Naive thymus-derived CD4-positive, alpha-beta T cell (primary cell): ENCODE results near the gene PTPRG. TPM values are rescaled to one million over a fixed set of nuclear protein-coding genes. Genes with fewer than 3 reads are reported as not detected.

Experiments used
- ATAC-seq: fragments of 150-1000 bp; cut with Tn5 transposase; 2 replicates; pipeline ENCODE4 v1.10.0; 2021; ENCODE audit warnings: mild to moderate bottlenecking, moderate library complexity
- CTCF ChIA-PET: fragments of 350-600 bp; sonication (Branson Sonifier 250); formaldehyde crosslinking; loops from one replicate; lab custom pipeline; 2021; ENCODE audit warnings: antibody characterized with exemption; lab: Charles Lee
- POLR2A ChIA-PET: fragments of 350-600 bp; sonication (Branson Sonifier 250); formaldehyde crosslinking; loops from one replicate; lab custom pipeline; 2021; ENCODE audit warnings: antibody characterized with exemption, inconsistent platforms; lab: Charles Lee
- DNase-seq, 9 donors: peaks; one replicate each; pipeline versions ENCODE4 v3.0.0 to v3.0.0-alpha.2; 2020 to 2022; ENCODE audit warnings: mixed read lengths in 1 of 9
- H3K27ac ChIP-seq: one replicate; pipeline ENCODE4 v1.7.0; 2013; ENCODE audit warnings: mild to moderate bottlenecking, low read depth, low read length, moderate library complexity
- H3K27me3 ChIP-seq, 2 donors: one replicate each; pipeline ENCODE4 v1.7.0; 2013; ENCODE audit warnings: low read length in 2 of 2, mild to moderate bottlenecking in 2 of 2, moderate library complexity in 2 of 2; ENCODE audit not compliant: control insufficient read depth in 2 of 2, insufficient read depth in 2 of 2
- H3K36me3 ChIP-seq, 3 experiments: 1 replicate in 2 of 3; 2 replicates in 1 of 3; pipeline ENCODE4 v1.7.0; 2013; ENCODE audit warnings: low read length in 3 of 3, mild to moderate bottlenecking in 3 of 3, moderate library complexity in 1 of 3; ENCODE audit not compliant: insufficient read depth in 3 of 3, control insufficient read depth in 2 of 3
- H3K4me1 ChIP-seq, 2 donors: one replicate each; pipeline ENCODE4 v1.7.0; 2013; ENCODE audit warnings: low read length in 2 of 2, mild to moderate bottlenecking in 2 of 2, moderate library complexity in 1 of 2; ENCODE audit not compliant: control insufficient read depth in 2 of 2, insufficient read depth in 2 of 2
- H3K4me3 ChIP-seq: 2 replicates; pipeline ENCODE4 v1.7.0; 2013; ENCODE audit warnings: mild to moderate bottlenecking, low read length
- H3K9me3 ChIP-seq, 3 experiments: 1 replicate in 2 of 3; 2 replicates in 1 of 3; pipeline ENCODE4 v1.7.0; 2013; ENCODE audit warnings: low read length in 3 of 3; ENCODE audit not compliant: control insufficient read depth in 2 of 3
- H3K27ac Mint-ChIP-seq, 9 donors: one replicate each; pipeline ENCODE4 v1.8.0; 2020 to 2022; ENCODE audit warnings: mixed read lengths in 9 of 9, mild to moderate bottlenecking in 8 of 9, moderate library complexity in 5 of 9, inconsistent platforms in 2 of 9
- H3K27me3 Mint-ChIP-seq, 5 donors: one replicate each; pipeline ENCODE4 v1.8.0; 2021 to 2022; ENCODE audit warnings: mixed read lengths in 5 of 5, mild to moderate bottlenecking in 1 of 5
- H3K36me3 Mint-ChIP-seq, 5 donors: one replicate each; pipeline ENCODE4 v1.8.0; 2020 to 2022; ENCODE audit warnings: mixed read lengths in 5 of 5, mild to moderate bottlenecking in 3 of 5, inconsistent platforms in 1 of 5
- H3K4me1 Mint-ChIP-seq, 7 donors: one replicate each; pipeline ENCODE4 v1.8.0; 2020 to 2022; ENCODE audit warnings: mixed read lengths in 7 of 7, mild to moderate bottlenecking in 3 of 7, inconsistent platforms in 1 of 7
- H3K4me3 Mint-ChIP-seq, 10 donors: one replicate each; pipeline ENCODE4 v1.8.0; 2020 to 2022; ENCODE audit warnings: mild to moderate bottlenecking in 10 of 10, mixed read lengths in 10 of 10, moderate library complexity in 6 of 10, inconsistent platforms in 2 of 10
- H3K9me3 Mint-ChIP-seq, 11 donors: one replicate each; pipeline ENCODE4 v1.8.0; 2020 to 2022; ENCODE audit warnings: mixed read lengths in 11 of 11, mild to moderate bottlenecking in 4 of 11, inconsistent platforms in 1 of 11, moderate library complexity in 1 of 11
- intact Hi-C, 2 donors: fragments of 100-400 bp; cut with micrococcal nuclease; formaldehyde crosslinking; loops; one replicate each; pipeline ENCODE4 v1.15.1; 2023
- polyA plus RNA-seq, 2 donors: library from polyadenylated mRNA; unstranded; fragments of 300-500 nt; fragmentation: Illumina TruSeq; gene quantifications; one replicate each; pipeline ENCODE4 v1.2.3, GENCODE V29; 2021
- total RNA-seq, 6 experiments: library from RNA in 5 of 6; stranded (reverse) in 5 of 6; gene quantifications; 1 replicate in 5 of 6; 2 replicates in 1 of 6; pipeline ENCODE4 v1.2.3 and lab custom pipeline; 2021 to 2026

The PTPRG gene
- total and polyA plus RNA-seq, 7 experiments from 2014 or later = 0.17 to 1.7 TPM; not detected in 5

DNA sequence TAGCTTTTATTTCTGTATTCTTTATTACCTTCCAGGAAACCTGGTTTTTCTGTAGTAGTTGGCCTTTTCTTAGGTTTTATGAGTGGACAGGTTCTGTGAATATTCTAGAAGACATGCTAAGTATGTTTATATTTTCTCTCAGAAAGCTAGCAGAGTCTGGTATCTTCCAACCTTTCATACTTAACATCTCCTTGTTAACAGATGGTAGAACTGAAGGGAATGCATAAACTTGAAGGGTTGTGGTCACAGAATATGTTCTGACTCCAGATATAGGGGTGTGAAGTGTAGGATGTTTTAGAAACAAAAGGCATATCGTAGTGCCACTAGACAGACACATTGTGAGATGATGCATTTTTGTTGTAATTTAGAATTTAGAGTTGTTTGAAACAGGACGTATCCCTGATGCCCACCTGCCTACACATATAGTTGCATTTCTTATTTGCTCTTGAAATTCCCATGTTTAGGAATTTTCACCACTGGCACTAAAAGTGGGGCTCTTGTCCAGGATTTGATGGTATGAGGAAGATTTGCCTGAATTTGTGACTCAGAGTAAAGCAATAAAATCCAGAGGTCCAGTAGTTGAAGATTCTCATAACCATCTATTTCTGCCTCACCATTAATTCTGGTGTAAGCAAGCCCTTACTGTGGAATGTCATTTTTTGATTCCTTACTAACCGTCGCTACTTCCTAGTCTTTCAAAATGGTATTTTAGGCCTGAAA, 537.4 kb downstream of the PTPRG start:
- ATAC-seq = no peak
- H3K4me3 ChIP-seq = no peak overlapping the region
- no peak for DNase-seq
- no peak overlapping the region for H3K27ac ChIP-seq
- H3K27me3 ChIP-seq = no peaks in the 10 kb centered on the region
- no peaks in the 10 kb centered on the region for H3K9me3 ChIP-seq
- intact Hi-C loops = no loop called here
- no peaks in the 10 kb centered on the region for H3K36me3 Mint-ChIP-seq
- ChIA-PET POLR2A (no interaction called here), CTCF (no interaction called here)
- no peaks in the 10 kb centered on the region for H3K4me1 ChIP-seq
- H3K27ac Mint-ChIP-seq = no peak overlapping the region
- H3K4me3 Mint-ChIP-seq = no peak overlapping the region
- no peaks in the 10 kb centered on the region for H3K4me1 Mint-ChIP-seq
- peaks cover 0 to 3% (median 0%) of the 10 kb centered on the region in 11 donors for H3K9me3 Mint-ChIP-seq
- peaks cover 0 to under 1% (median 0%) of the 10 kb centered on the region in 5 donors for H3K27me3 Mint-ChIP-seq
- H3K36me3 ChIP-seq = no peaks in the 10 kb centered on the region

DNA sequence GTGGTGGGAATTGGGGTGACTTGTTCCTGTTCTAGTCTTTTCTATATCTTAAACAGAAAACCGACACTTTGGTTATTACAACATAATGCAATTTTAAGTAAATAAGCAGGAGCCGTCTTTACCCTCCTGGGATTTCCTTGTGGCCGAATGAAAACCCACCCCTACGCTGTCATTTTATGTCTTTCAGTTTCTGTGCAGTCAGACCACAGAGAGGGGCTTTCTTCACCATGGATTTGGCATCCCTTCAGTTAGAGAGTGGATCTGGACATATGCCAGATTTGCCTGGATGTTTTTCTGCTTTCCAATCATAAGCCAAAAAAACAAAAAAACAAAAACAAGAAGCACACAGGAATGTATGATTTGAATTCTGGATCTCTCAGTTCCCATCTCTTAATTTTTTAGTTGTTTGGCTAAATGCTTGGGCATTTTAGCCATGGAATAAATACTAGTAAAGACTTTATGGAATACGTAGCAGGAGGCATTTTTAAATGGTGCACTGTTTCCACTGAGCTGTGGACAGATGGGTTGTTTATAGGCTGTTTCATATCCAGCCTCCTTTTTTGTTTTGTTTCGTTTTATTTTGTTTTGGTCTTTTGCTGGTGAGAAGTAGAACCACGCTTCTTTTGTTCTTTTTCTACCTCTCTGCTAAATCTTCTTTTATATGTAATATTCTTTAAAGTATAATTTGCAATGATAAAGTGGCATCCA, 539.1 kb downstream of the PTPRG start:
- Mint-ChIP-seq H3K27me3 (no peaks in the 10 kb centered on the region), H3K27ac (no peak overlapping the region), H3K4me3 (no peak overlapping the region), H3K4me1 (no peaks in the 10 kb centered on the region), H3K36me3 (no peaks in the 10 kb centered on the region), H3K9me3 (peaks cover 0 to 3% (median 0%) of the 10 kb centered on the region in 11 donors)
- intact Hi-C loops = no loop called here
- ATAC-seq (no peak), DNase-seq (no peak)
- CTCF ChIA-PET = no interaction called here
- no peak overlapping the region for H3K27ac ChIP-seq
- no peak overlapping the region for H3K4me3 ChIP-seq
- no peaks in the 10 kb centered on the region for H3K36me3 ChIP-seq
- H3K9me3 ChIP-seq = no peaks in the 10 kb centered on the region
- no peaks in the 10 kb centered on the region for H3K27me3 ChIP-seq
- POLR2A ChIA-PET = no interaction called here
- H3K4me1 ChIP-seq = no peaks in the 10 kb centered on the region

DNA sequence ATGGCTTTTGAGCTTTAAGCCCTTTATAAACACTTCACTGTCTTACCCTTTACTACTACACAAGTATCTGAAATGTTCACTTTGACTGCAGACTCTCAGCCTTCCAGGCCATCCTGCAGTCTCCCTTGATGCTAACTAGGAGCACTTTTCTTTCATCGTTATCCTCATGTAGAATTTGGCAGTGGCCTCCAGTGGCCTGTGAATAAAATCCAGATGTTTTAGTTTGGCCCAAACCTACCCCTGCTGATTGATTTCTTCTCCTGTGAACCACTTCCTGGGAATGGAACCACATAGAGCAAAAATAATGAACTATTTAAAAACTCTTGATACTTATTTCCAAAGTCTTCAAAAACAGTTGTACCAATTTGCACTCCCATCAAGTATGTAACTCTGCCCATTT, 540.1 kb downstream of the PTPRG start:
- H3K36me3 Mint-ChIP-seq = no peaks in the 10 kb centered on the region
- H3K4me1 Mint-ChIP-seq = no peaks in the 10 kb centered on the region
- H3K27me3 ChIP-seq = no peaks in the 10 kb centered on the region
- no peak overlapping the region for H3K27ac ChIP-seq
- intact Hi-C loops = no loop called here
- no peaks in the 10 kb centered on the region for H3K36me3 ChIP-seq
- no peak for DNase-seq
- H3K9me3 ChIP-seq = no peaks in the 10 kb centered on the region
- no peaks in the 10 kb centered on the region for H3K27me3 Mint-ChIP-seq
- no peaks in the 10 kb centered on the region for H3K4me1 ChIP-seq
- H3K9me3 Mint-ChIP-seq = peaks cover 0 to 3% (median 0%) of the 10 kb centered on the region in 11 donors
- H3K4me3 Mint-ChIP-seq = no peak overlapping the region
- H3K27ac Mint-ChIP-seq = no peak overlapping the region
- no peak for ATAC-seq
- H3K4me3 ChIP-seq = no peak overlapping the region
- POLR2A ChIA-PET = no interaction called here
- CTCF ChIA-PET = no interaction called here

DNA sequence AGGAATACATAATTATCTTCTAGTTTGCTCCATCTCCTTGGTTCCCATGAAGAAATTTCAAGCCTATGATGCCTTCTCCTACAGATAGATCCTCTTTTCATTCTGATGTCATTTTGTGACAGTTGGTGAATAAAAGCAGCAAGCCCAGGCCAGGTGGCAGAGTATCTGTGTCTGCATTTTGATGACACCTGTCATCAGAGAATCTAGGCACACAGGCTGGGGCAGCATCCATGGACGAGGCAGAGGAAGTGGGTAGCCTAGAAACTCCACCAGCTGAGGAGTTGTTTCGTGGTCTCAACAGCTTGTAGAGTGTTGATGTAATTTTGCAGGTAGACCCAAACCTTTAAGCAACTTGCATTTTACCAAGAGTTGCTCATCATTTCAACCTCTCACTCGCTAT, 542.2 kb downstream of the PTPRG start:
- Histone ChIP-seq H3K27ac (no peak overlapping the region), H3K9me3 (no peaks in the 10 kb centered on the region), H3K4me3 (no peak overlapping the region), H3K4me1 (no peaks in the 10 kb centered on the region), H3K36me3 (no peaks in the 10 kb centered on the region), H3K27me3 (no peaks in the 10 kb centered on the region)
- H3K4me3 Mint-ChIP-seq = no peak overlapping the region
- no peaks in the 10 kb centered on the region for H3K36me3 Mint-ChIP-seq
- peaks cover 0 to 3% (median 0%) of the 10 kb centered on the region in 5 donors for H3K27me3 Mint-ChIP-seq
- intact Hi-C loops = no loop called here
- no peaks in the 10 kb centered on the region for H3K4me1 Mint-ChIP-seq
- CTCF ChIA-PET = no interaction called here
- DNase-seq (no peak), ATAC-seq (no peak)
- POLR2A ChIA-PET = no interaction called here
- H3K27ac Mint-ChIP-seq = no peak overlapping the region
- H3K9me3 Mint-ChIP-seq = peaks cover 0 to 3% (median 0%) of the 10 kb centered on the region in 11 donors

DNA sequence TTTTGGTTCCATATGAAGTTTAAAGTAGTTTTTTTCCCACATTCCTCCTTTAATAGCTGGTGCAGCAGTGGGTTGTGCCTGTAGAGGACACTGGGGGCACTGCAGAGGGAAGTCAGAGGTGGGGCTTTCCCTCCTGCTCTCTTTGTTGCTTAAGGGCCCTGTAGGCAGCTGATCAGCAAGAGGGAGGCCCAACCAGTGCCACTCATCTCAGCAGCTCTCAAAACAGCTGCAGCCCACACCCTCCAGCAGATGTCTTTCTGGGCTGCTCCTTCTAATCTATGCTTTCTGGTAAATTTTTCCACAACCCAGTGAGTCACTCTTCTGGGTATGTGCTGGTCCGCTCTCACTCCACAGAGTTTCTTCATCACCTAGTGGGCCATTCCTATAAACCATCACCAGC, 548.2 kb downstream of the PTPRG start:
- Mint-ChIP-seq H3K9me3 (peaks cover 0 to 17% (median 5%) of the 10 kb centered on the region in 11 donors), H3K27me3 (peaks cover 0 to 15% (median 4%) of the 10 kb centered on the region in 5 donors), H3K4me3 (no peak overlapping the region), H3K4me1 (no peaks in the 10 kb centered on the region), H3K36me3 (no peaks in the 10 kb centered on the region), H3K27ac (no peak overlapping the region)
- Histone ChIP-seq H3K27me3 (no peaks in the 10 kb centered on the region), H3K4me3 (no peak overlapping the region), H3K4me1 (no peaks in the 10 kb centered on the region), H3K27ac (no peak overlapping the region), H3K36me3 (no peaks in the 10 kb centered on the region), H3K9me3 (no peaks in the 10 kb centered on the region)
- intact Hi-C loops = no loop called here
- DNase-seq (no peak), ATAC-seq (no peak)
- ChIA-PET CTCF (no interaction called here), POLR2A (no interaction called here)

DNA sequence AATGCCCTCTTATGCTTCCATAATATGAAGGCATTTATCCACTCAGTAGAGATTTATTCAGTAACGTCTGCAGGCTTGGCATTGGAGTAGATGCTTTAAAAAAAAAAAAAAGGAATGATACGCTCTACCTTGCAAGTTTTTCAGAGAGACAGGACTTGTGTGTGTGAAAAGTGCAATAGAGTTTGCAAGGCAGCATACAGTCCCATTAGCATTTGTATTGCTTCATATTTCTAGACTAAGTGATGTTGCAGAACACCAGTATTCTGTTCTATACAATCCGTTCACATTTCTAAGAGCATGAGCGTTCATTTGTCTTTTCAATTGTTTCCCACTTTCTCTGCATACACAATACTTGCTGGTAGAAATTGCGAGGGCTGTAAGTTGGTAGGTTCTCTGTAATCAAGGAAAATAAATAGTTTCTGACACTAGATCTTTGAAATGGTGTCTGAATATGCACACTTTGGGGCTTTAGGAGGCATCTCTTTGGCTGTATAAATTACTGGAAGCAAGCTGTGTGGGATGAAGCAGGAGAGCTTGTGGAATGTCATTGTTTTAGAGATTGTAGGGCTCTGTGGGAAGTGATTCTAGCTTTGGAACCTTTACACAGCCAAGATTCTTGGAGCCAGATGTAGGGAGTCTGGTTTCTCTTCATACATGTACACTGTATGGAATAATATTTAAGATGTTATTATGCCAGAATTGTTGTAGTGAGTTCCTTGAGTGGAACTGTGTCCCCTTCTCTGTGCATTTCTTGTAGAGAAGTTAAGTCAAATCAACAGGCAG, 549.3 kb downstream of the PTPRG start:
- peaks cover 0 to 17% (median 5%) of the 10 kb centered on the region in 11 donors for H3K9me3 Mint-ChIP-seq
- intact Hi-C loops = no loop called here
- no peaks in the 10 kb centered on the region for H3K9me3 ChIP-seq
- H3K4me1 ChIP-seq = no peaks in the 10 kb centered on the region
- ChIA-PET POLR2A (no interaction called here), CTCF (no interaction called here)
- no peak overlapping the region for H3K4me3 Mint-ChIP-seq
- no peaks in the 10 kb centered on the region for H3K36me3 Mint-ChIP-seq
- H3K36me3 ChIP-seq = no peaks in the 10 kb centered on the region
- no peaks in the 10 kb centered on the region for H3K4me1 Mint-ChIP-seq
- no peak overlapping the region for H3K27ac Mint-ChIP-seq
- DNase-seq = no peak
- H3K27me3 ChIP-seq = no peaks in the 10 kb centered on the region
- H3K27me3 Mint-ChIP-seq = peaks cover 0 to 15% (median 4%) of the 10 kb centered on the region in 5 donors
- no peak overlapping the region for H3K4me3 ChIP-seq
- no peak for ATAC-seq
- no peak overlapping the region for H3K27ac ChIP-seq
